ENCODE measurements around the gene MAP4K5. TPM values are rescaled to one million over a fixed set of nuclear protein-coding genes. Genes with fewer than 3 reads are reported as not detected.

The MAP4K5 gene
- polyA plus RNA-seq, 3 donors = 5.0 to 9.1 (median 7.7) TPM

GRCh38 chr14:50452979-50453705 is 79.2 kb downstream of the MAP4K5 start:
- Histone ChIP-seq H3K4me1 (ENCODE audit: control insufficient read depth in 1 of 2, insufficient read depth in 2 of 2, low read length in 2 of 2) (no peaks in the 10 kb centered on the region), H3K79me2 (ENCODE audit: insufficient read depth, low read length) (no peaks in the 10 kb centered on the region), H3K9ac (ENCODE audit: insufficient read depth, low read length, poor library complexity, severe bottlenecking) (no peak overlapping the region), H3K36me3 (replicated peaks in 1 of 2; ENCODE audit: control insufficient read depth in 1 of 2, insufficient read depth in 2 of 2, low read length in 2 of 2) (peaks cover 59 to 83% of the 10 kb centered on the region in 2 donors), H4K20me1 (ENCODE audit: insufficient read depth, low read length) (no peaks in the 10 kb centered on the region), H3K27me3 (ENCODE audit: control insufficient read depth in 2 of 2, insufficient read depth in 2 of 2, low read length in 2 of 2) (no peaks in the 10 kb centered on the region), H3K27ac (ENCODE audit: low read depth in 1 of 2, low read length in 2 of 2) (no peak overlapping the region), H2AFZ (ENCODE audit: insufficient read depth, low read depth, low read length, poor library complexity, severe bottlenecking) (no peak overlapping the region), H3K4me3 (replicated peaks in 1 of 3; ENCODE audit: low read depth in 2 of 3, low read length in 3 of 3) (no peak overlapping the region), H3K9me3 (replicated peaks in 1 of 2; ENCODE audit: control insufficient read depth in 1 of 2, insufficient read depth in 1 of 2, low read length in 2 of 2) (no peaks in the 10 kb centered on the region), H3K4me2 (replicated peaks; ENCODE audit: extremely low read depth, low read length, poor library complexity, severe bottlenecking) (no peak overlapping the region)
- H3K36me3 Mint-ChIP-seq = peaks cover 53 to 55% of the 10 kb centered on the region in 2 donors
- H3K4me3 Mint-ChIP-seq = no peak overlapping the region
- H3K4me1 Mint-ChIP-seq = no peaks in the 10 kb centered on the region
- intact Hi-C loops (cut with micrococcal nuclease) = no loop called here
- TF ChIP-seq CTCF (IDR thresholded peaks at IDR 0.05) = no peak
- 100% methylated on average over 1 of the region's 3 CpGs for WGBS (ENCODE audit: insufficient coverage)
- no peak for DNase-seq
- no peaks in the 10 kb centered on the region for H3K27me3 Mint-ChIP-seq (ENCODE audit: low read depth in 3 of 3)
- no peak overlapping the region for H3K27ac Mint-ChIP-seq
- H3K9me3 Mint-ChIP-seq = peaks cover 0 to 3% (median 0%) of the 10 kb centered on the region in 7 donors

GRCh38 chr14:50452296-50452695 is 80.1 kb downstream of the MAP4K5 start:
- no peak overlapping the region for H3K4me3 ChIP-seq (replicated peaks in 1 of 3; ENCODE audit: low read depth in 2 of 3, low read length in 3 of 3)
- H2AFZ ChIP-seq (ENCODE audit: insufficient read depth, low read depth, low read length, poor library complexity, severe bottlenecking) = no peak overlapping the region
- no peak overlapping the region for H3K9ac ChIP-seq (ENCODE audit: insufficient read depth, low read length, poor library complexity, severe bottlenecking)
- intact Hi-C loops (cut with micrococcal nuclease) = no loop called here
- peaks cover 63 to 80% of the 10 kb centered on the region in 2 donors for H3K36me3 ChIP-seq (replicated peaks in 1 of 2; ENCODE audit: control insufficient read depth in 1 of 2, insufficient read depth in 2 of 2, low read length in 2 of 2)
- WGBS (ENCODE audit: insufficient coverage) = 100% methylated on average over 1 of the region's 1 CpG
- H4K20me1 ChIP-seq (ENCODE audit: insufficient read depth, low read length) = no peaks in the 10 kb centered on the region
- TF ChIP-seq CTCF (IDR thresholded peaks at IDR 0.05) = no peak
- H3K36me3 Mint-ChIP-seq = peaks cover 55 to 59% of the 10 kb centered on the region in 2 donors
- no peak for DNase-seq
- H3K4me3 Mint-ChIP-seq = no peak overlapping the region
- no peaks in the 10 kb centered on the region for H3K27me3 ChIP-seq (ENCODE audit: control insufficient read depth in 2 of 2, insufficient read depth in 2 of 2, low read length in 2 of 2)
- H3K4me1 Mint-ChIP-seq = no peaks in the 10 kb centered on the region
- H3K9me3 ChIP-seq (replicated peaks in 1 of 2; ENCODE audit: control insufficient read depth in 1 of 2, insufficient read depth in 1 of 2, low read length in 2 of 2) = no peaks in the 10 kb centered on the region
- H3K4me2 ChIP-seq (replicated peaks; ENCODE audit: extremely low read depth, low read length, poor library complexity, severe bottlenecking) = no peak overlapping the region
- H3K9me3 Mint-ChIP-seq = peaks cover 0 to 3% (median 0%) of the 10 kb centered on the region in 7 donors
- no peaks in the 10 kb centered on the region for H3K79me2 ChIP-seq (ENCODE audit: insufficient read depth, low read length)
- no peaks in the 10 kb centered on the region for H3K4me1 ChIP-seq (ENCODE audit: control insufficient read depth in 1 of 2, insufficient read depth in 2 of 2, low read length in 2 of 2)
- no peaks in the 10 kb centered on the region for H3K27me3 Mint-ChIP-seq (ENCODE audit: low read depth in 3 of 3)
- H3K27ac Mint-ChIP-seq = no peak overlapping the region
- no peak overlapping the region for H3K27ac ChIP-seq (ENCODE audit: low read depth in 1 of 2, low read length in 2 of 2)

All from CD14-positive monocyte (primary cell).